Osteocyte (in vitro differentiated cells): ENCODE results near the gene IL1RAPL2. TPM values are rescaled to one million over a fixed set of nuclear protein-coding genes. Genes with fewer than 3 reads are reported as not detected.

Source experiments
- DNase-seq: peaks from one replicate; pipeline ENCODE4 v3.0.0; 2021; ENCODE audit warnings: mixed read lengths; ENCODE audit not compliant: unreplicated experiment; ENCODE audit errors: extremely low spot score
- H3K27ac Mint-ChIP-seq: one replicate; pipeline ENCODE4 v1.8.0; 2021; ENCODE audit warnings: mild to moderate bottlenecking, mixed read lengths; ENCODE audit not compliant: unreplicated experiment
- H3K27me3 Mint-ChIP-seq: one replicate; pipeline ENCODE4 v1.8.0; 2021; ENCODE audit warnings: mixed read lengths; ENCODE audit not compliant: unreplicated experiment
- H3K36me3 Mint-ChIP-seq: one replicate; pipeline ENCODE4 v1.8.0; 2021; ENCODE audit warnings: mixed read lengths; ENCODE audit not compliant: unreplicated experiment
- H3K4me1 Mint-ChIP-seq: one replicate; pipeline ENCODE4 v1.8.0; 2021; ENCODE audit warnings: mixed read lengths; ENCODE audit not compliant: unreplicated experiment
- H3K4me3 Mint-ChIP-seq: one replicate; pipeline ENCODE4 v1.8.0; 2021; ENCODE audit warnings: mild to moderate bottlenecking, moderate library complexity, mixed read lengths; ENCODE audit not compliant: unreplicated experiment
- H3K9me3 Mint-ChIP-seq: one replicate; pipeline ENCODE4 v1.8.0; 2021; ENCODE audit warnings: mixed read lengths; ENCODE audit not compliant: unreplicated experiment
- CTCF ChIP-seq: fragments of 200-600 bp; sonication (generic); IDR thresholded peaks from 2 replicates; pipeline ENCODE4 v1.5.0; 2021; ENCODE audit warnings: antibody characterized with exemption, mild to moderate bottlenecking, moderate library complexity
- total RNA-seq: library from RNA; stranded (reverse); gene quantifications from 2 replicates; pipeline ENCODE4 v1.2.1, GENCODE V29; 2021

IL1RAPL2 gene
- total RNA-seq, 1 donor from 2014 or later, result not detected

DNA sequence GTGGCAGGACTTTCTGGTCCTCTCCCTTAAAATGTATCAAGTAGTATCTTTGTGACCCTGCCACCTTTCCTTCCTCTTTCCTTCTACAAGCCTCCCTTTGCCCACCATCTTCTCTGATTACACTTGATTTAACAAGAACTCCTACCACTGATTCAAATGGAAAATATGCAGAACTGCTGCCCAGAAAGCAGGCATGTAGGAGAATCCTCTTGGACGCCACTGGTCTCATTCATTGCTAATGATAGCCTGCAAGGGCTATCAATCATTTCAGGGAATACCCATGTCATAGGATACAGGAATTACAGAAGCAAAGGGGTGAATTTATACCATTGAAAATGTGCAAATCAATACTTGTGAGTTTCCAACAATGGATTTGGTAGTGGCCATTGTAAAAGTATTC lies 961.8 kb downstream of the IL1RAPL2 start:
- no peaks in the 10 kb centered on the region for H3K27me3 Mint-ChIP-seq
- H3K4me1 Mint-ChIP-seq, result no peaks in the 10 kb centered on the region
- no peak overlapping the region for H3K27ac Mint-ChIP-seq
- H3K4me3 Mint-ChIP-seq, result no peak overlapping the region
- no peak for DNase-seq
- no peak for TF ChIP-seq CTCF
- H3K9me3 Mint-ChIP-seq, result peaks cover 14% of the 10 kb centered on the region
- no peaks in the 10 kb centered on the region for H3K36me3 Mint-ChIP-seq

GRCh38 chrX:105533951-105534350 lies 968.0 kb downstream of the IL1RAPL2 start:
- no peak overlapping the region for H3K27ac Mint-ChIP-seq
- no peak overlapping the region for H3K4me3 Mint-ChIP-seq
- no peaks in the 10 kb centered on the region for H3K36me3 Mint-ChIP-seq
- no peaks in the 10 kb centered on the region for H3K4me1 Mint-ChIP-seq
- DNase-seq, result no peak
- no peak for TF ChIP-seq CTCF
- H3K9me3 Mint-ChIP-seq, result peaks cover 11% of the 10 kb centered on the region
- H3K27me3 Mint-ChIP-seq, result no peaks in the 10 kb centered on the region

DNA sequence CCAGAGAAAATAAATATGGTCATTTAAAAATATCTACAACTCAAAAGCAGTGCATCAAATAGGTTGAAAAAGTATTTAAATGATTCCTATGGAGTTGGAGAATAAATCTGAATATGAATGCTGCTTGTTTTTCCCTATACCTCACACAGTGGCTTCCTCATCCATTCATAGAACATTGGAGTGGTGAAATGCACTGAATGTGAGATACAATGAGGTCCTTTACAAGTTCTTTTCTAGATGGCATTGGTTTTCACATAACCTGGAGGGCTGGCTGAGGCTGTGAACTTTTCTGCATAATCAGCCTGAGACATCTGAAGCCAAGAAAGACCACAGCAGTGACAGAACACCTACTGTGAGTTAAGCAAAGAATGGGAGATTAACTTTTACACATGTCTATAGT lies 977.3 kb downstream of the IL1RAPL2 start:
- DNase-seq, result no peak

DNA sequence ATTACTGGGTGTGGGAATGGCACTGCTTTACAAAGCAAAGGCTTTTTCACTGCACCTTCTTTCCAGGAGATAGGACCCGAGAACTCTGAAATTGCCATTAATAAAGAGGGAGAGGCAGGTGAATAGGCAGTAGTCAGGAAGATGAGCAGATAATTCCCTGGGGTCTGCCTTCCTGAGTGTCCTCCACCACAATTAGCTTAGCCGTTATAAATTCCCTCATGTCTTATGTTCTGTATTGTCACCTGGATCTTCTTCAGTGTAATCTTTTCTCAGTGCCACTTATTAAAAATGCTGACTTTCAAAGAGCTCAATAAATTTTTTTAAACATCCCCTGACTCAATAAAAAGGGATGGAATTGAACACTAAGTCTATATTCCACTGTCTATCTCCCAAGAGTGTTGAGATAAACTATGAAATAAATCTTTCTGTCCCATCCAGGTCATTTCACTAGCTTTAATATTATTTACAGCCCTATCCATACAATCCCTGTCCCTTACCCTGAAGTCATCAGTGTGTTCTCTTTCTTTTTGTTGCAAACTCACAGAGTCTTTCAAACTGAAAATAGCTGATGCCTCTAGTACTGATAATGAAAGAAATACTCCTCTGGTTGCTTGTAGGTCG lies 984.2 kb downstream of the IL1RAPL2 start:
- no peak for TF ChIP-seq CTCF
- no peak for DNase-seq
- Mint-ChIP-seq H3K36me3 (no peaks in the 10 kb centered on the region), H3K27me3 (no peaks in the 10 kb centered on the region), H3K27ac (no peak overlapping the region), H3K4me3 (no peak overlapping the region), H3K9me3 (peaks cover 2% of the 10 kb centered on the region), H3K4me1 (no peaks in the 10 kb centered on the region)

More for the DNA sequence above, 977.3 kb downstream of the IL1RAPL2 start:
- TF ChIP-seq CTCF, result no peak
- Mint-ChIP-seq H3K36me3 (no peaks in the 10 kb centered on the region), H3K27me3 (no peaks in the 10 kb centered on the region), H3K4me3 (no peak overlapping the region), H3K9me3 (peaks cover 4% of the 10 kb centered on the region), H3K4me1 (no peaks in the 10 kb centered on the region), H3K27ac (no peak overlapping the region)

GRCh38 chrX:105552395-105552794 lies 986.4 kb downstream of the IL1RAPL2 start:
- Mint-ChIP-seq H3K36me3 (no peaks in the 10 kb centered on the region), H3K27ac (no peak overlapping the region), H3K9me3 (no peaks in the 10 kb centered on the region), H3K27me3 (no peaks in the 10 kb centered on the region), H3K4me3 (no peak overlapping the region), H3K4me1 (no peaks in the 10 kb centered on the region)
- TF ChIP-seq CTCF, result no peak
- DNase-seq, result no peak
